OCI-LY1 (cell line): ENCODE measurements around the gene RBP3.

Source experiments
- H2AFZ ChIP-seq: fragments of 200-600 bp; sonication (generic), shearing (Covaris generic); 2 replicates; pipeline ENCODE4 v1.6.0; 2014; ENCODE audit warnings: antibody characterized with exemption, mild to moderate bottlenecking, low read length
- H3F3A ChIP-seq: fragments of 200-600 bp; sonication (generic), shearing (Covaris generic); 2 replicates; pipeline ENCODE4 v1.6.0; 2014; ENCODE audit warnings: mild to moderate bottlenecking, antibody characterized with exemption, low read length, moderate library complexity; ENCODE audit not compliant: insufficient read depth
- H3K27ac ChIP-seq: fragments of 200-600 bp; sonication (generic); 2 replicates; pipeline ENCODE4 v1.5.1; 2014; ENCODE audit warnings: low read length, mixed run types, mild to moderate bottlenecking, low read depth; ENCODE audit not compliant: poor library complexity, severe bottlenecking
- H3K27me3 ChIP-seq: fragments of 200-600 bp; sonication (generic); 2 replicates; pipeline ENCODE4 v1.6.0; 2014; ENCODE audit warnings: antibody characterized with exemption, mild to moderate bottlenecking, low read length, moderate library complexity; ENCODE audit not compliant: insufficient read depth
- H3K36me3 ChIP-seq: fragments of 200-600 bp; sonication (generic); 2 replicates; pipeline ENCODE4 v1.6.1; 2014; ENCODE audit warnings: mild to moderate bottlenecking, antibody characterized with exemption, low read length, moderate library complexity, mixed read lengths; ENCODE audit not compliant: insufficient read depth
- H3K4me1 ChIP-seq: fragments of 200-600 bp; sonication (generic); 2 replicates; pipeline ENCODE4 v1.5.1; 2014; ENCODE audit warnings: mild to moderate bottlenecking, low read length, moderate library complexity; ENCODE audit not compliant: insufficient read depth, severe bottlenecking
- H3K4me2 ChIP-seq: fragments of 200-600 bp; sonication (generic), shearing (Covaris generic); 2 replicates; pipeline ENCODE4 v1.6.1; 2014; ENCODE audit warnings: low read length
- H3K4me3 ChIP-seq: fragments of 200-600 bp; sonication (generic); 2 replicates; pipeline ENCODE4 v1.5.1; 2014; ENCODE audit warnings: low read length, low read depth, mild to moderate bottlenecking, mixed read lengths; ENCODE audit not compliant: poor library complexity, severe bottlenecking
- H3K79me2 ChIP-seq: fragments of 200-600 bp; shearing (Covaris generic); 2 replicates; pipeline ENCODE4 v1.6.1; 2016; ENCODE audit warnings: mixed run types, low read length, mixed read lengths; ENCODE audit not compliant: insufficient read depth
- H3K9ac ChIP-seq: fragments of 200-600 bp; sonication (generic), shearing (Covaris generic); 2 replicates; pipeline ENCODE4 v1.6.1; 2014; ENCODE audit warnings: mild to moderate bottlenecking, low read length, mixed read lengths
- H3K9me2 ChIP-seq: fragments of 200-600 bp; sonication (generic), shearing (Covaris generic); 2 replicates; pipeline ENCODE4 v1.6.1; 2014; ENCODE audit warnings: low read depth, mild to moderate bottlenecking, low read length, mixed read lengths
- H3K9me3 ChIP-seq: fragments of 200-600 bp; shearing (Covaris generic); 2 replicates; pipeline ENCODE4 v1.6.1; 2014; ENCODE audit warnings: low read length, mixed read lengths
- H4K20me1 ChIP-seq: fragments of 200-600 bp; sonication (generic), shearing (Covaris generic); 2 replicates; pipeline ENCODE4 v1.6.0; 2016; ENCODE audit warnings: mild to moderate bottlenecking, low read length; ENCODE audit not compliant: insufficient read depth
- EZH2 ChIP-seq: fragments of 200-600 bp; sonication (generic), shearing (Covaris generic); IDR thresholded peaks from 2 replicates; pipeline ENCODE4 v1.8.0; 2017; ENCODE audit warnings: borderline replicate concordance, mixed run types, mild to moderate bottlenecking, antibody characterized with exemption, low read length, moderate library complexity, mixed read lengths
- TF ChIP-seq, protein P1 (sequence below): fragments of 200-600 bp; sonication (generic), shearing (Covaris generic); IDR thresholded peaks from 2 replicates; pipeline ENCODE4 v1.5.1; 2017; ENCODE audit warnings: mild to moderate bottlenecking, antibody characterized with exemption, low read length, moderate library complexity, mixed read lengths

RBP3 gene

DNA sequence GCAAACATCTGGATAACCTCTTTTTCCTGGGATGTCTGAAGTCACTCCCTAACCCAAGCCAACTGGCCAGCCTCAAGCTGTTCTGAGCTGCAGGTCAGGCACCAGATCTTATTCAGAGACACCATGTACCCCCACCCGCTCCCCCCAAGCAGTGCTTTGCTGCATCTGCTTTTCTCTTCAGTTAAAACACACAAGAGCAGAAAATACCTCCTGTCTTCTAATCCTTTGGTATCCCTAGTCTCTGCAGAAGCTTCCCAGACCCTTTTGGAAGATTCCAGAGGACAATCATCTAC lies 32.9 kb downstream of the RBP3 start:
- Histone ChIP-seq H3K9ac (no peak overlapping the region), H2AFZ (no peak overlapping the region)

DNA sequence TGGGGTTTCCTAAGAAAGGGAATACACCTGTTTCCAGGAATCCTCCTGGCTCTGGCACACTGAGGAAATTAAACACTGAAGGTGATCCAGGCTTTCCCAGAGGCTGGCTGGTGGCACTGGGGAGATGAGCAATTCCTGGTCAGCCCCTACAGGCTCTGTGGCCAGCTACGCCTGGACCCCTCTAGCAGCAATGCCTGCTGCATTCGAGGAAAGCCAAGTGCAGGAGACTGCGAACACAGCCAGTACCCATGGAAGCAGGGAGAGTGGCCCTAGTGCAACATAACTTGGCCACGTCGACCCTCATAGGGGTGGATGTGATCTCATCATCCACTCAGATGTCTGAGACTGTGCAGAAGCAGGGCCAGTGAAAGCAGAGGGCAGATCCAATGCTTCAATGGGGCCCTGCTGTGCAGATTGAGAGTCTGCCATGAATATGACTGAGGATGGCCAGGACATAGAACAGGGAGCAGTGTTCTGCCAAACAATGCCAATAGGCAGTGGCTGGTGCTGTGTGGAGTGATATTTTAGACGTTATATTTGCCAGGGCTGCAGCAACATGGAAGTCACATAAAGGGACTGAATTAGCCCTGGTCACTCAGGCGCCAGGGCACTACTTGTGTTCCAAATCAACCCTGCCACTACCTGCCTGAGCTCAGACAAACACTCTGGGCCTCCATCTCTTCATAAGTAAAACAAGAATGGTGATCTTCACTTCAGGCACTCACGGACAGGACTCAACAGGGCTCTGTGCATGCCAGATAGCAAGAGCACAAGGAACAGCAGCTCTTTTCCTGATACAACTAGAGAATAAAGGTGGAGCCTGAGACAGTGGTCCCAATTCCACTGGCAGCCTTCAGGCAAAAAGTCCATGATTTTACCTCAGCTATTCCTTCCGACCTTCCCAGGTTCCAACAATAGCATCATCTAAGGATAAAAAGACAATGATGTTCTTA lies 33.5 kb downstream of the RBP3 start:
- TF ChIP-seq, protein P1, sequence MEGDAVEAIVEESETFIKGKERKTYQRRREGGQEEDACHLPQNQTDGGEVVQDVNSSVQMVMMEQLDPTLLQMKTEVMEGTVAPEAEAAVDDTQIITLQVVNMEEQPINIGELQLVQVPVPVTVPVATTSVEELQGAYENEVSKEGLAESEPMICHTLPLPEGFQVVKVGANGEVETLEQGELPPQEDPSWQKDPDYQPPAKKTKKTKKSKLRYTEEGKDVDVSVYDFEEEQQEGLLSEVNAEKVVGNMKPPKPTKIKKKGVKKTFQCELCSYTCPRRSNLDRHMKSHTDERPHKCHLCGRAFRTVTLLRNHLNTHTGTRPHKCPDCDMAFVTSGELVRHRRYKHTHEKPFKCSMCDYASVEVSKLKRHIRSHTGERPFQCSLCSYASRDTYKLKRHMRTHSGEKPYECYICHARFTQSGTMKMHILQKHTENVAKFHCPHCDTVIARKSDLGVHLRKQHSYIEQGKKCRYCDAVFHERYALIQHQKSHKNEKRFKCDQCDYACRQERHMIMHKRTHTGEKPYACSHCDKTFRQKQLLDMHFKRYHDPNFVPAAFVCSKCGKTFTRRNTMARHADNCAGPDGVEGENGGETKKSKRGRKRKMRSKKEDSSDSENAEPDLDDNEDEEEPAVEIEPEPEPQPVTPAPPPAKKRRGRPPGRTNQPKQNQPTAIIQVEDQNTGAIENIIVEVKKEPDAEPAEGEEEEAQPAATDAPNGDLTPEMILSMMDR: no peak
- TF ChIP-seq EZH2: no peak
- Histone ChIP-seq H4K20me1 (no peaks in the 10 kb centered on the region), H2AFZ (no peak overlapping the region), H3F3A (no peaks in the 10 kb centered on the region), H3K4me2 (no peak overlapping the region), H3K4me1 (peaks cover 5% of the 10 kb centered on the region), H3K4me3 (no peak overlapping the region), H3K9ac (no peak overlapping the region), H3K27ac (no peak overlapping the region), H3K9me2 (no peaks in the 10 kb centered on the region), H3K27me3 (peaks cover 8% of the 10 kb centered on the region; the same call in 1 of the 2 replicates), H3K36me3 (no peaks in the 10 kb centered on the region), H3K9me3 (no peaks in the 10 kb centered on the region), H3K79me2 (no peaks in the 10 kb centered on the region)

More for the DNA sequence above, 32.9 kb downstream of the RBP3 start:
- H4K20me1 ChIP-seq: no peaks in the 10 kb centered on the region
- no peaks in the 10 kb centered on the region for H3K9me2 ChIP-seq
- no peak overlapping the region for H3K4me3 ChIP-seq
- no peaks in the 10 kb centered on the region for H3K9me3 ChIP-seq
- peaks cover 8% of the 10 kb centered on the region; the same call in 1 of the 2 replicates for H3K27me3 ChIP-seq
- no peaks in the 10 kb centered on the region for H3F3A ChIP-seq
- TF ChIP-seq, protein P1: no peak
- TF ChIP-seq EZH2: no peak
- no peaks in the 10 kb centered on the region for H3K79me2 ChIP-seq
- H3K4me1 ChIP-seq: peaks cover 5% of the 10 kb centered on the region
- no peaks in the 10 kb centered on the region for H3K36me3 ChIP-seq
- no peak overlapping the region for H3K4me2 ChIP-seq
- H3K27ac ChIP-seq: no peak overlapping the region

DNA sequence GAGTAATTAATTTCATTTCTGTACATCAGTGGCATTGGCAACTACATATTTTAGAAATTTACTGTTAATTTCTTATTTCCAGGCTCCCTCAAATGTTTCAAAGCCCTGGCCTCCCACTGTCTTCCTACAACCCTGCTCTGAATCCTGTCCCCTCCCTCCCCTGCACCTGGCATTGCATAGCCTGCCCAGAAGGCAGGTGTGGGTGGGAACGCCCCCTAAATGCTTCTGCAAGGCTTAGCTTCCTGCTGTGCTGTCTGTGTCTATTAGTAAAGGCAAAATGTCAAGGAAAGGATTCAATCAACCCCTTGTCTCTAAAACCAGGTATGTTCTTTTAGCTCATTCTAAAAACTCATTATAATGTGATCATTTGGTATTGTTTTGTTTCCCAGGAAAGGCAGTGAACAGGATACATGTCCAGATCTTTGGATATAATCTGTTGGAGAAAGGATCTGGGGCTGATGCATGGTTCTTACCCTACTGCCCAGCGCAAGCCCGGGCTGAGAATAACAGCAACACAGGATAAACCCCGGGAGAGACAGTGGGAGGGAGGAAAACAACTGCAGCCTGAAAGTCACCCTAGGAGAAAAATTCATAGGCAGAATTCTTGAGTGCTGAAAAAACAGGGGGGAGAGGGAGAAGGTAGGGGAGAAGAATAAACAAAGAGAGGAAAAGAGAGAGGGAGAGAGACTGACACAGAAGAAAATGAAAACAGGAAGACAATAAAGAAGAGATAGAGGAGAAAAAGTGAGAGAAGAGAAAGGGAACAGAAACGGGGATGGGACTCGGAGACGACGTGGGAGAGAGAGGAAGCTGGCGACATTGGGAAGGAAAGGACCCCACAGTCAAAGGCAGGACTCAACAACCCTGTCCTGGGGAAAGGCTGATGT lies 35.3 kb downstream of the RBP3 start:
- peak overlapping the region; percentile 62 for H3K4me3 ChIP-seq
- peaks cover 5% of the 10 kb centered on the region for H3K4me1 ChIP-seq
- no peaks in the 10 kb centered on the region for H3K9me3 ChIP-seq
- TF ChIP-seq, protein P1: no peak
- no peak for TF ChIP-seq EZH2
- peaks cover 6% of the 10 kb centered on the region; the same call in 1 of the 2 replicates for H3K27me3 ChIP-seq
- no peaks in the 10 kb centered on the region for H3K36me3 ChIP-seq
- H3K9ac ChIP-seq: peak overlapping the region; percentile 25; the same call in 1 of the 2 replicates
- no peak overlapping the region for H3K27ac ChIP-seq
- H3K4me2 ChIP-seq: peak overlapping the region; percentile 57
- H3K9me2 ChIP-seq: no peaks in the 10 kb centered on the region
- no peak overlapping the region for H2AFZ ChIP-seq
- no peaks in the 10 kb centered on the region for H4K20me1 ChIP-seq
- no peaks in the 10 kb centered on the region for H3K79me2 ChIP-seq
- no peaks in the 10 kb centered on the region for H3F3A ChIP-seq
